ENCODE data around the gene UVSSA.

UVSSA gene

GRCh38 chr4:1358421-1359143 lies 11.6 kb downstream of the UVSSA start:
- POLR2A ChIA-PET, result no interaction called here
- CTCF ChIA-PET, result interaction anchor here (1.3 to 2.6 kb wide), 2 partner anchors 11 to 616 kb away, joined by 3 to 5 read pairs; partner anchors contain the start of gene UVSSA
- TF ChIP-seq CTCF (IDR thresholded peaks at IDR 0.05; ENCODE audit: control extremely low read depth, extremely low read depth, low read depth, missing control alignments), result no peak
- DNase-seq (ENCODE audit: extremely low spot score), result no peak

- no peak for TF ChIP-seq CTCF (IDR thresholded peaks at IDR 0.05; ENCODE audit: control extremely low read depth, extremely low read depth, low read depth, missing control alignments)
- CTCF ChIA-PET, result interaction anchor here (1.1 to 2.6 kb wide), 3 partner anchors 12 to 617 kb away, joined by 3 to 5 read pairs (median 3); partner anchors contain the start of gene UVSSA
- DNase-seq (ENCODE audit: extremely low spot score), result no peak
Observed at GRCh38 chr4:1359144-1359501, 12.1 kb downstream of the UVSSA start.

GRCh38 chr4:1359976-1360375 lies 13.0 kb downstream of the UVSSA start:
- ChIA-PET CTCF (interaction anchor here (1.1 to 1.3 kb wide), 2 partner anchors 229 to 270 kb away, joined by 3 read pairs; no protein-coding TSS in a partner anchor), POLR2A (no interaction called here)
- TF ChIP-seq CTCF (IDR thresholded peaks at IDR 0.05; ENCODE audit: control extremely low read depth, extremely low read depth, low read depth, missing control alignments), result no peak
- DNase-seq (ENCODE audit: extremely low spot score), result no peak

More at GRCh38 chr4:1359144-1359501, 12.1 kb downstream of the UVSSA start:
- POLR2A ChIA-PET, result no interaction called here

- DNase-seq (ENCODE audit: extremely low spot score), result no peak
- no peak for TF ChIP-seq CTCF (IDR thresholded peaks at IDR 0.05; ENCODE audit: control extremely low read depth, extremely low read depth, low read depth, missing control alignments)
- ChIA-PET CTCF (interaction anchor here (0.8 to 1.3 kb wide), 3 partner anchors 10 to 230 kb away, joined by 3 to 4 read pairs (median 3); partner anchors contain the start of gene UVSSA), POLR2A (no interaction called here)
Observed at GRCh38 chr4:1360423-1361283, 13.6 kb downstream of the UVSSA start.

GRCh38 chr4:1361431-1361830 lies 14.4 kb downstream of the UVSSA start:
- no peak for DNase-seq (ENCODE audit: extremely low spot score)
- ChIA-PET POLR2A (no interaction called here), CTCF (interaction anchor here (1.1 kb wide), 1 partner anchor 9 kb away, joined by 4 read pairs; no protein-coding TSS in a partner anchor)
- no peak for TF ChIP-seq CTCF (IDR thresholded peaks at IDR 0.05; ENCODE audit: control extremely low read depth, extremely low read depth, low read depth, missing control alignments)

- ChIA-PET CTCF (interaction anchor here (1.5 kb wide), 1 partner anchor 9 kb away, joined by 3 read pairs; no protein-coding TSS in a partner anchor), POLR2A (no interaction called here)
- no peak for DNase-seq (ENCODE audit: extremely low spot score)
- TF ChIP-seq CTCF (IDR thresholded peaks at IDR 0.05; ENCODE audit: control extremely low read depth, extremely low read depth, low read depth, missing control alignments), result no peak
Observed at GRCh38 chr4:1362046-1362445, 15.0 kb downstream of the UVSSA start.

Measured in GM10248 (cell line).